Hepatocyte (in vitro differentiated cells): Measurements from ENCODE around the gene TST. TPM values are rescaled to one million over a fixed set of nuclear protein-coding genes. Genes with fewer than 3 reads are reported as not detected.

Source experiments
- DNase-seq: peaks from one replicate; pipeline ENCODE4 v3.0.0-alpha.2; 2016; ENCODE audit warnings: low spot score
- H2AFZ ChIP-seq: fragments of 200-600 bp; sonication (generic); 2 replicates; pipeline ENCODE4 v1.6.0; 2016; ENCODE audit warnings: antibody characterized with exemption, mild to moderate bottlenecking
- H3K27ac ChIP-seq: fragments of 200-600 bp; sonication (generic); 2 replicates; pipeline ENCODE4 v1.5.1; 2016; ENCODE audit warnings: mild to moderate bottlenecking
- H3K27me3 ChIP-seq: fragments of 200-600 bp; sonication (generic); 2 replicates; pipeline ENCODE4 v1.6.1; 2016
- H3K36me3 ChIP-seq: fragments of 200-600 bp; sonication (generic); replicated peaks from 2 replicates; pipeline ENCODE4 v1.5.1; 2016; ENCODE audit warnings: low read depth; ENCODE audit not compliant: insufficient read depth
- H3K4me1 ChIP-seq: fragments of 200-600 bp; sonication (generic); 2 replicates; pipeline ENCODE4 v1.5.1; 2016; ENCODE audit warnings: mild to moderate bottlenecking, moderate library complexity; ENCODE audit not compliant: insufficient read depth
- H3K4me2 ChIP-seq: fragments of 200-600 bp; sonication (generic); 2 replicates; pipeline ENCODE4 v1.6.0; 2016
- H3K4me3 ChIP-seq: fragments of 200-600 bp; sonication (generic); 2 replicates; pipeline ENCODE4 v1.5.1; 2016; ENCODE audit warnings: mild to moderate bottlenecking
- H3K79me2 ChIP-seq: fragments of 200-600 bp; sonication (generic); 2 replicates; pipeline ENCODE4 v1.6.0; 2017; ENCODE audit warnings: mild to moderate bottlenecking
- H3K9me2 ChIP-seq: fragments of 200-600 bp; sonication (generic); replicated peaks from 2 replicates; pipeline ENCODE4 v1.6.0; 2017; ENCODE audit warnings: mild to moderate bottlenecking; ENCODE audit not compliant: insufficient read depth
- H3K9me3 ChIP-seq: fragments of 200-600 bp; sonication (generic); 2 replicates; pipeline ENCODE4 v1.5.1; 2016; ENCODE audit warnings: low read depth, mild to moderate bottlenecking
- H4K20me1 ChIP-seq: fragments of 200-600 bp; sonication (generic); 2 replicates; pipeline ENCODE4 v1.6.0; 2016; ENCODE audit warnings: mild to moderate bottlenecking; ENCODE audit not compliant: insufficient read depth, poor library complexity, severe bottlenecking
- CTCF ChIP-seq: fragments of 200-600 bp; sonication (generic); IDR thresholded peaks from 2 replicates; pipeline ENCODE4 v1.5.1; 2016; ENCODE audit warnings: antibody characterized with exemption, mild to moderate bottlenecking; ENCODE audit not compliant: poor library complexity
- EZH2 ChIP-seq: fragments of 200-600 bp; sonication (generic); IDR thresholded peaks from 2 replicates; pipeline ENCODE4 v1.6.1; 2016; ENCODE audit warnings: antibody characterized with exemption, mild to moderate bottlenecking, borderline replicate concordance
- EZH2phosphoT487 ChIP-seq: fragments of 200-600 bp; sonication (generic); IDR thresholded peaks from one replicate; pipeline ENCODE4 v1.6.1; 2018; ENCODE audit warnings: antibody characterized with exemption, mild to moderate bottlenecking, low read depth, moderate library complexity; ENCODE audit not compliant: unreplicated experiment, severe bottlenecking
- WGBS: methylation state at CpG from one replicate; pipeline ENCODE4 v1.1.6; 2016; ENCODE audit warnings: low lambda C conversion rate; ENCODE audit errors: missing lambda C conversion rate; 5-methylcytosine and 5-hydroxymethylcytosine counted together
- polyA plus RNA-seq: library from polyadenylated mRNA; unstranded; fragments of >200 nt; fragmentation: Nextera tagmentation; extraction: Ambion mirVana; gene quantifications from 2 replicates; pipeline ENCODE4 v1.2.1, GENCODE V29; 2016
- total RNA-seq: library from RNA; depleted of rRNA; stranded (reverse); fragments of >200 nt; gene quantifications from 2 replicates; pipeline ENCODE4 v1.2.3, GENCODE V29; 2014

The TST gene
- total and polyA plus RNA-seq, 2 experiments from 2014 or later, result 50.2 to 111 TPM

- Histone ChIP-seq H3K4me1 (peaks cover 12% of the 10 kb centered on the region), H3K36me3 (no peaks in the 10 kb centered on the region), H3K27me3 (no peaks in the 10 kb centered on the region), H3K27ac (no peak overlapping the region), H3K79me2 (peaks cover 9% of the 10 kb centered on the region), H2AFZ (no peak overlapping the region), H3K9me2 (no peaks in the 10 kb centered on the region), H3K4me3 (no peak overlapping the region), H3K9me3 (no peaks in the 10 kb centered on the region), H3K4me2 (no peak overlapping the region), H4K20me1 (peaks cover 4% of the 10 kb centered on the region)
- 80% methylated on average over 9 of the region's 9 CpGs for WGBS
- no peak for TF ChIP-seq EZH2phosphoT487
- no peak for TF ChIP-seq EZH2
- TF ChIP-seq CTCF, result no peak
- DNase-seq, result no peak
These were observed 6.9 kb downstream of the TST start for GRCh38 chr22:37012262-37012904.

GRCh38 chr22:37011472-37011871 lies 7.8 kb downstream of the TST start:
- H3K4me1 ChIP-seq, result peaks cover 4% of the 10 kb centered on the region
- H3K27ac ChIP-seq, result no peak overlapping the region
- no peak for DNase-seq
- no peaks in the 10 kb centered on the region for H3K36me3 ChIP-seq
- TF ChIP-seq EZH2phosphoT487, result no peak
- no peak for TF ChIP-seq CTCF
- no peak for TF ChIP-seq EZH2
- peaks cover 4% of the 10 kb centered on the region for H4K20me1 ChIP-seq
- no peaks in the 10 kb centered on the region for H3K27me3 ChIP-seq
- no peak overlapping the region for H3K4me2 ChIP-seq
- no peaks in the 10 kb centered on the region for H3K9me3 ChIP-seq
- H3K79me2 ChIP-seq, result no peaks in the 10 kb centered on the region
- H3K4me3 ChIP-seq, result no peak overlapping the region
- no peaks in the 10 kb centered on the region for H3K9me2 ChIP-seq
- no peak overlapping the region for H2AFZ ChIP-seq
- 91% methylated on average over 3 of the region's 3 CpGs for whole genome bisulfite sequencing

- Histone ChIP-seq H3K4me1 (peaks cover 4% of the 10 kb centered on the region), H3K9me3 (no peaks in the 10 kb centered on the region), H3K4me3 (no peak overlapping the region), H3K27me3 (no peaks in the 10 kb centered on the region), H4K20me1 (no peaks in the 10 kb centered on the region), H3K4me2 (no peak overlapping the region), H3K79me2 (no peaks in the 10 kb centered on the region), H2AFZ (no peak overlapping the region), H3K9me2 (no peaks in the 10 kb centered on the region), H3K36me3 (no peaks in the 10 kb centered on the region), H3K27ac (no peak overlapping the region)
- no peak for DNase-seq
- no peak for TF ChIP-seq EZH2
- no peak for TF ChIP-seq EZH2phosphoT487
- no peak for TF ChIP-seq CTCF
- WGBS, result 91% methylated on average over 20 of the region's 20 CpGs
These were observed 8.3 kb downstream of the TST start for GRCh38 chr22:37010976-37011375.
